ENCODE results near the gene PAX6.

DNA sequence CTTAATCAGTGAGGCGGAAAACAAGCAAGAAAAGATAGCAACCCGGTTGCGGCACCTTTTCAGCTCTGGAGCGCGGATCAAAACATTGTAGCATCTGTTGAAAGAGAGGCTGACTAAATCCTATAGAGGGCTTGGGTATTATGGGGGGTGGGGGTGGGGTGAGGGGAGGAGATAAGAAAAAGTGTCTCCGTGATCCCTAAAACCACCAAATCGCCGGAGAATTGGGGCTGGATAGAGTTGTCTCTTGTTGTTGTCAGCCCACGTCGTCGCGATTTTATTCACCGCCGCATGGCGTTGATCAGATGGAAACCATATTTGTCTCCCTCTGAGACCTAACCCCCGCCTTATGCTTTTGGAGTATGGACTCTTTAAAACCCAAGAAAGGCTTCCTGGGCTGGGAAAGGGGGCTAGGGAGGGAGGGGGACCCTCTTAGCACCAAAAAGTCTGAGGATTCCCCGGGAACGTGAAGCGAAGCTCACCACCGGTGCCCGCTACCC lies 13.0 kb downstream of the PAX6 start:
- TF ChIP-seq, protein P1, sequence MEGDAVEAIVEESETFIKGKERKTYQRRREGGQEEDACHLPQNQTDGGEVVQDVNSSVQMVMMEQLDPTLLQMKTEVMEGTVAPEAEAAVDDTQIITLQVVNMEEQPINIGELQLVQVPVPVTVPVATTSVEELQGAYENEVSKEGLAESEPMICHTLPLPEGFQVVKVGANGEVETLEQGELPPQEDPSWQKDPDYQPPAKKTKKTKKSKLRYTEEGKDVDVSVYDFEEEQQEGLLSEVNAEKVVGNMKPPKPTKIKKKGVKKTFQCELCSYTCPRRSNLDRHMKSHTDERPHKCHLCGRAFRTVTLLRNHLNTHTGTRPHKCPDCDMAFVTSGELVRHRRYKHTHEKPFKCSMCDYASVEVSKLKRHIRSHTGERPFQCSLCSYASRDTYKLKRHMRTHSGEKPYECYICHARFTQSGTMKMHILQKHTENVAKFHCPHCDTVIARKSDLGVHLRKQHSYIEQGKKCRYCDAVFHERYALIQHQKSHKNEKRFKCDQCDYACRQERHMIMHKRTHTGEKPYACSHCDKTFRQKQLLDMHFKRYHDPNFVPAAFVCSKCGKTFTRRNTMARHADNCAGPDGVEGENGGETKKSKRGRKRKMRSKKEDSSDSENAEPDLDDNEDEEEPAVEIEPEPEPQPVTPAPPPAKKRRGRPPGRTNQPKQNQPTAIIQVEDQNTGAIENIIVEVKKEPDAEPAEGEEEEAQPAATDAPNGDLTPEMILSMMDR (IDR thresholded peaks at IDR 0.05), result no peak
- TF ChIP-seq POLR2A (IDR thresholded peaks at IDR 0.05), result no peak
- TF ChIP-seq EP300 (IDR thresholded peaks at IDR 0.05), result no peak
- no peak for TF ChIP-seq POLR2AphosphoS5 (IDR thresholded peaks at IDR 0.05)
